GM19193 (cell line): Measurements from ENCODE around the gene MVP.

Experiments
- POLR2A ChIP-seq: IDR thresholded peaks from 4 replicates; pipeline ENCODE4 v1.6.1; 2011; ENCODE audit not compliant: insufficient read depth, insufficient read length; ENCODE audit errors: extremely low read depth

The MVP gene

GRCh38 chr16:29821643-29822115, 1.4 kb downstream of the MVP start:
- no peak for TF ChIP-seq POLR2A

GRCh38 chr16:29824589-29825144, 4.4 kb downstream of the MVP start:
- TF ChIP-seq POLR2A = no peak

- no peak for TF ChIP-seq POLR2A
Observed at GRCh38 chr16:29825145-29826044, 5.1 kb downstream of the MVP start.

GRCh38 chr16:29826342-29826695, 6.1 kb downstream of the MVP start:
- TF ChIP-seq POLR2A = no peak

- no peak for TF ChIP-seq POLR2A
Observed at GRCh38 chr16:29830774-29831173, 10.5 kb downstream of the MVP start.

- no peak for TF ChIP-seq POLR2A
Observed at GRCh38 chr16:29831490-29831889, 11.2 kb downstream of the MVP start.

GRCh38 chr16:29834079-29834478, 13.8 kb downstream of the MVP start:
- no peak for TF ChIP-seq POLR2A

- TF ChIP-seq POLR2A = no peak
Observed at GRCh38 chr16:29835926-29836325, 15.7 kb downstream of the MVP start.

- no peak for TF ChIP-seq POLR2A
Observed at GRCh38 chr16:29836623-29837022, 16.4 kb downstream of the MVP start.

GRCh38 chr16:29837841-29838240, 17.6 kb downstream of the MVP start:
- TF ChIP-seq POLR2A = no peak

GRCh38 chr16:29839822-29840221, 19.6 kb downstream of the MVP start:
- TF ChIP-seq POLR2A = no peak

GRCh38 chr16:29840240-29840639, 20.0 kb downstream of the MVP start:
- TF ChIP-seq POLR2A = no peak

- no peak for TF ChIP-seq POLR2A
Observed at GRCh38 chr16:29841631-29842030, 21.4 kb downstream of the MVP start.

- TF ChIP-seq POLR2A = no peak
Observed at GRCh38 chr16:29842732-29843346, 22.6 kb downstream of the MVP start.

GRCh38 chr16:29843931-29844330, 23.7 kb downstream of the MVP start:
- TF ChIP-seq POLR2A = no peak
